ENCODE measurements around the gene SERPINH1. TPM values are rescaled to one million over a fixed set of nuclear protein-coding genes. Genes with fewer than 3 reads are reported as not detected.

Gene SERPINH1
- total RNA-seq, 1 donor from 2014 or later = 466 TPM

DNA sequence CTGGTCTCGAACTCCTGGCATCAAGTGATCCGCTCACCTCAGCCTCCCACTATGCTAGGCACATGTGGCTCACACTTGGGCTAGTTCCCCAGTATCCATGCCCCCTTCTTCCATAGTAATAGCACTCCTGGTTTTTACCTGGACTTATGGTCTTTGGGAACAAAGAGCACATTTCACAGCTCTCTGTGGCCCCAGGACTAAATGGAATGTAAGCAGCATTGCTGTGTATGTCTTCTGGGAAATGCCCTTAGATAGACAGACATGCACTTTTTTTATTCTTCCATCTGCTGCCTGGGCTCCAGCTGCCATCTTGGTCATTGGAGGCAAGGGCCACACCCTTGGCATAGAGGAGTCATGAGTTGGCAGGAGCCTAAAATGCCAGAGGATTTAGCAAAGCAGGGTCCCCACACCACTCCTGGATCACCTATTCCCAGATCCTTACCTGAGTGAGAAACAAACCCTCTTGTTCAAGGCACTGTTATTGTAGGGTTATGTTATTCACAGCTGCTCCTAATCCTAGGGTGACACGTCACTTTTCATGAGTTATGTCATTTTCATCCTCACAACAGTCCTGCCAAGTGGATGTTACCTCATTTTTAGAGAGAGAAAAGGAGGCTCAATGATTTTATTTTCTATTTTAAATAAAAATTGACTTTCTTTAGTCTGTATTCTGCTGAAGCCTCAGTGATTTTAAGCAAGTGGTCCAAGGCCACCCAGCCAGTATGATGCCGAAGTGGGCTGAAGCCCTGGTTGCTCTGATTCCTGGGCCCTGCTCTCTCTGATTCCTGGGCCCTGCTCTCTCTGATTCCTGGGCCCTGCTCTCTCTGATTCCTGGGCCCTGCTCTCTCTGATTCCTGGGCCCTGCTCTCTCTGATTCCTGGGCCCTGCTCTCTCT is 20.6 kb upstream of the SERPINH1 start:
- Histone ChIP-seq H3K4me3 (ENCODE audit: low read depth, low read length) (no peak overlapping the region), H3K27me3 (ENCODE audit: control insufficient read depth, insufficient read depth, low read length) (peaks cover 4% of the 10 kb centered on the region), H3K36me3 (ENCODE audit: control insufficient read depth, insufficient read depth, low read length) (no peaks in the 10 kb centered on the region)
- TF ChIP-seq, protein P1, sequence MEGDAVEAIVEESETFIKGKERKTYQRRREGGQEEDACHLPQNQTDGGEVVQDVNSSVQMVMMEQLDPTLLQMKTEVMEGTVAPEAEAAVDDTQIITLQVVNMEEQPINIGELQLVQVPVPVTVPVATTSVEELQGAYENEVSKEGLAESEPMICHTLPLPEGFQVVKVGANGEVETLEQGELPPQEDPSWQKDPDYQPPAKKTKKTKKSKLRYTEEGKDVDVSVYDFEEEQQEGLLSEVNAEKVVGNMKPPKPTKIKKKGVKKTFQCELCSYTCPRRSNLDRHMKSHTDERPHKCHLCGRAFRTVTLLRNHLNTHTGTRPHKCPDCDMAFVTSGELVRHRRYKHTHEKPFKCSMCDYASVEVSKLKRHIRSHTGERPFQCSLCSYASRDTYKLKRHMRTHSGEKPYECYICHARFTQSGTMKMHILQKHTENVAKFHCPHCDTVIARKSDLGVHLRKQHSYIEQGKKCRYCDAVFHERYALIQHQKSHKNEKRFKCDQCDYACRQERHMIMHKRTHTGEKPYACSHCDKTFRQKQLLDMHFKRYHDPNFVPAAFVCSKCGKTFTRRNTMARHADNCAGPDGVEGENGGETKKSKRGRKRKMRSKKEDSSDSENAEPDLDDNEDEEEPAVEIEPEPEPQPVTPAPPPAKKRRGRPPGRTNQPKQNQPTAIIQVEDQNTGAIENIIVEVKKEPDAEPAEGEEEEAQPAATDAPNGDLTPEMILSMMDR (IDR thresholded peaks at IDR 0.05; ENCODE audit: insufficient read depth, low read length, poor library complexity, severe bottlenecking) = no peak
- no peak for DNase-seq (ENCODE audit: low read depth)

DNA sequence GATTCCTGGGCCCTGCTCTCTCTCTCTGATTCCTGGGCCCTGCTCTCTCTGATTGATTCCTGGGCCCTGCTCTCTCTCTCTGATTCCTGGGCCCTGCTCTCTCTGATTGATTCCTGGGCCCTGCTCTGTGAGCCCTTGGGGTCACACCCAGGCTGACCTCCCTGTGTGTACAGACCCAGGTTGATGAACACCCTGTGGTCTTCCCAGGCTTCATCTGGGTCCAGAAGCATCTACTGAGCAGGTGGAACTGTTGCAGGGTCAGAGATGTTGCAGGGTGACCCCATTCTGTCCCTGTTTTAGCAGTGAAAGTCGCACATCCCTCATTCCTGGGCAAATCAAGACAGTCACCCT is 20.0 kb upstream of the SERPINH1 start:
- TF ChIP-seq, protein P1 (IDR thresholded peaks at IDR 0.05; ENCODE audit: insufficient read depth, low read length, poor library complexity, severe bottlenecking) = no peak
- no peak for DNase-seq (ENCODE audit: low read depth)
- H3K4me3 ChIP-seq (ENCODE audit: low read depth, low read length) = no peak overlapping the region
- H3K36me3 ChIP-seq (ENCODE audit: control insufficient read depth, insufficient read depth, low read length) = no peaks in the 10 kb centered on the region
- H3K27me3 ChIP-seq (ENCODE audit: control insufficient read depth, insufficient read depth, low read length) = peaks cover 4% of the 10 kb centered on the region

DNA sequence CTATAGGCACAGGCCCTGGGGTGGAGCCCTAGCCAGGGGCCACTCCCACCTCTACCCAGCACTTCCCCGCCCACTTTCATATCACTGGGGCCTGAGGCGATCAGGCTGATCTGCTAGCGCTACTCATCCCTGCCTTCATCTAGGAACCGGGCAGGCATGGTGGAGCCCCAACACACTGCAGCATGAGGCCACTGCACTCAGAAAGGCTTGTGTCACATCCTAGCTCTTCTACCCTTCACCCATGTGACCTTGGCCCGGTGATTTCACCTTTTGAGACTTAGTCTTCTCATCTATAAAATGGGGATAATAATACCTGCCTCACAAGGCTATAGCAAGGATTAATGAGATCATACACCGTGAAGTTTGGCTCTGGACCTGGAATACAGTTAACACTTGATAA is 18.2 kb upstream of the SERPINH1 start:
- H3K27me3 ChIP-seq (ENCODE audit: control insufficient read depth, insufficient read depth, low read length) = peaks cover 4% of the 10 kb centered on the region
- no peak overlapping the region for H3K4me3 ChIP-seq (ENCODE audit: low read depth, low read length)
- H3K36me3 ChIP-seq (ENCODE audit: control insufficient read depth, insufficient read depth, low read length) = no peaks in the 10 kb centered on the region
- TF ChIP-seq, protein P1 (IDR thresholded peaks at IDR 0.05; ENCODE audit: insufficient read depth, low read length, poor library complexity, severe bottlenecking) = no peak
- no peak for DNase-seq (ENCODE audit: low read depth)

DNA sequence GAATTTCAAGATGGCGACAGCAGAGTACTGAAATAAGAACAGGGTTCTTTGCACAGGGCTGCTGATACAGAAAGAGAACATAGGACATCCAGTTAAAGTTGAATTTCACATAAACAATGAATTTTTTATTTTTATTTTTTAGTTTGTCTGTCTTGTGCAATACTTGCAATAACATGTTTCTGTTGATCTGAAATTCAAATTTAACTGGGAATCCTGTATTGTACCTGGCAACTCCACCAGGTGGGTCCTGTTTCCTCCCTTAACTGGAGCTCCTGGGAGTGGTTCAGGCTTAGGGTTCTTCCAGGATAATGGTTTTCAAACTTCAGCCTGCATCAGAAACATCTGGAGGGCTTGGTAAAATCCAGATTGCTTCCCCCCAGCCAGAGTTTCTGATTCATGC is 14.9 kb upstream of the SERPINH1 start:
- DNase-seq (ENCODE audit: low read depth) = no peak
- peaks cover 4% of the 10 kb centered on the region for H3K27me3 ChIP-seq (ENCODE audit: control insufficient read depth, insufficient read depth, low read length)
- TF ChIP-seq, protein P1 (IDR thresholded peaks at IDR 0.05; ENCODE audit: insufficient read depth, low read length, poor library complexity, severe bottlenecking) = no peak
- no peak overlapping the region for H3K4me3 ChIP-seq (ENCODE audit: low read depth, low read length)
- no peaks in the 10 kb centered on the region for H3K36me3 ChIP-seq (ENCODE audit: control insufficient read depth, insufficient read depth, low read length)

DNA sequence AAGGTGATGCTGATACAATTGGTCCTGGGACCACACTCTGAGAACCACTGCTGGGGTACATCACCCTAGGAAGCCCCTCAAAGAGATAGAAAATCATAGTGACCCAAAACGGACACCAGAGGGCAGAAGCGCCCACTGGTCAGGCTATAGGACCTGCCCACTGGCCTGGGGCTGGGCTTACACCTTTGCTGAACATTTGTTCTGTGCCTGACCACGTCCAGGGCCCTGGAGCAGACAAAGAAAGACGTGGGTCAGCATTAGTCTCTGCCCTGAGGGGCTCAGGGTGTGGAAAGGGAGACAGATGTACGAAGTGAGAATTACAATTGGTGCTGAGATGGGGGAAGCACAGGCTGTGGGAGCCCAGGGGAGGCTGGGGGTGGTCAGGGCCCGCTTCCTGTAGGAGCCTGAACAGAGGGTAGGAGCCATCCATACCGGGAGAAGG is 14.4 kb upstream of the SERPINH1 start:
- DNase-seq (ENCODE audit: low read depth) = no peak
- TF ChIP-seq, protein P1 (IDR thresholded peaks at IDR 0.05; ENCODE audit: insufficient read depth, low read length, poor library complexity, severe bottlenecking) = peak; percentile 63
- no peaks in the 10 kb centered on the region for H3K36me3 ChIP-seq (ENCODE audit: control insufficient read depth, insufficient read depth, low read length)
- peaks cover 4% of the 10 kb centered on the region for H3K27me3 ChIP-seq (ENCODE audit: control insufficient read depth, insufficient read depth, low read length)
- H3K4me3 ChIP-seq (ENCODE audit: low read depth, low read length) = no peak overlapping the region

Data from kidney epithelial cell (primary cell).